Activated T-cell treated with anti-CD3 and anti-CD28 coated beads, Interleukin-2, amount 50 U/mL, for 4 hours (primary cell): Measurements from ENCODE around the gene HDHD3. TPM values are rescaled to one million over a fixed set of nuclear protein-coding genes. Genes with fewer than 3 reads are reported as not detected.

Source experiments
- ATAC-seq, 2 donors: fragments of 200-7000 bp; cut with Tn5 transposase; one replicate each; pipeline ENCODE4 v1.10.0; 2021
- DNase-seq: peaks from one replicate; pipeline ENCODE4 v3.0.0-alpha.2; 2020
- H3K27me3 Mint-ChIP-seq: one replicate; pipeline ENCODE4 v1.8.0; 2021; ENCODE audit warnings: low read depth, mixed read lengths
- H3K36me3 Mint-ChIP-seq: one replicate; pipeline ENCODE4 v1.8.0; 2022; ENCODE audit warnings: mixed read lengths; ENCODE audit not compliant: insufficient read depth
- H3K4me1 Mint-ChIP-seq: one replicate; pipeline ENCODE4 v1.8.0; 2021; ENCODE audit warnings: low read depth, mixed read lengths
- H3K4me3 Mint-ChIP-seq: one replicate; pipeline ENCODE4 v1.8.0; 2021; ENCODE audit warnings: mild to moderate bottlenecking, moderate library complexity, mixed read lengths
- H3K9me3 Mint-ChIP-seq: one replicate; pipeline ENCODE4 v1.8.0; 2021; ENCODE audit warnings: mixed read lengths
- total RNA-seq, 3 donors: library from RNA; stranded (reverse); gene quantifications; one replicate each; pipeline ENCODE4 v1.2.1, GENCODE V29; 2021

Gene HDHD3
- total RNA-seq, 3 donors from 2014 or later, result 7.1 to 14.4 (median 12.7) TPM

- Mint-ChIP-seq H3K4me1 (peaks cover 28% of the 10 kb centered on the region), H3K27me3 (no peaks in the 10 kb centered on the region), H3K36me3 (no peaks in the 10 kb centered on the region), H3K4me3 (no peak overlapping the region), H3K9me3 (no peaks in the 10 kb centered on the region)
- no peak for DNase-seq
- ATAC-seq, result no peak
These were observed 33.0 kb downstream of the HDHD3 start for GRCh38 chr9:113343732-113344231.

DNA sequence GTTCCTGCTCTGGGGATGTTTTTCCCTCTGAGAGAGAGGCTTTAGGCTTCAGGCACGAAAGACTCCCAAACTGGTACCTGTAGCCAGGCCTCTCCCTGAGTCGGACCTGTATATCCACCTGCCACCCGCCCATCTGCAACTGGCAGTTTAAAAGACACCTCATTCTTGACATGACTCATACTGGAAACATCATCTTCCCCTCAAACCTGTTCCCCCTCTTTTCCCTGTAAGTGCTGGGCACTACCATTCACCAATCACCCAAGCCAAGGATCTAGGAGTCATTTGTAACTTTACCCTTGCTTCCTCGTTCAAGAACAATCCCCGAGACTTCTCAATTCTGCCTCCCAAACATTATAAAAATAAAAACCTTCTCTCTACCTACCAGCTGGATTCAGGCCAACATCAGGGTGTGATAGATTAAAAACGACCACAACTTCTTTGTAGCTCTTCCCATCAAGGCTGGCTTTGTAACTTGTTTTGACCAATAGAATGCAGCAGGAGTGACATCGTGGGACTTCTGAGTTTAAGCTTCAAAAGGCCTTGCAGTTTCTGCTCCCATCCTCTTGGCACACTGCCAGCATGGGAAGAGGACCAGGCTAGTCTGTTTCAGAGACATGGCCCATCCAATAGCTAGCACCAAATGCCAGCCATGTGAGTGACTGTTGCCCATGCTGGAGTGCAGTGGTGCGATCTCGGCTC lies 34.9 kb downstream of the HDHD3 start:
- peaks cover 22% of the 10 kb centered on the region for H3K4me1 Mint-ChIP-seq
- H3K36me3 Mint-ChIP-seq, result no peaks in the 10 kb centered on the region
- peak overlapping the region; percentile 32 for H3K4me3 Mint-ChIP-seq
- DNase-seq (no peak), ATAC-seq (no peak)
- H3K27me3 Mint-ChIP-seq, result no peaks in the 10 kb centered on the region
- H3K9me3 Mint-ChIP-seq, result no peaks in the 10 kb centered on the region

DNA sequence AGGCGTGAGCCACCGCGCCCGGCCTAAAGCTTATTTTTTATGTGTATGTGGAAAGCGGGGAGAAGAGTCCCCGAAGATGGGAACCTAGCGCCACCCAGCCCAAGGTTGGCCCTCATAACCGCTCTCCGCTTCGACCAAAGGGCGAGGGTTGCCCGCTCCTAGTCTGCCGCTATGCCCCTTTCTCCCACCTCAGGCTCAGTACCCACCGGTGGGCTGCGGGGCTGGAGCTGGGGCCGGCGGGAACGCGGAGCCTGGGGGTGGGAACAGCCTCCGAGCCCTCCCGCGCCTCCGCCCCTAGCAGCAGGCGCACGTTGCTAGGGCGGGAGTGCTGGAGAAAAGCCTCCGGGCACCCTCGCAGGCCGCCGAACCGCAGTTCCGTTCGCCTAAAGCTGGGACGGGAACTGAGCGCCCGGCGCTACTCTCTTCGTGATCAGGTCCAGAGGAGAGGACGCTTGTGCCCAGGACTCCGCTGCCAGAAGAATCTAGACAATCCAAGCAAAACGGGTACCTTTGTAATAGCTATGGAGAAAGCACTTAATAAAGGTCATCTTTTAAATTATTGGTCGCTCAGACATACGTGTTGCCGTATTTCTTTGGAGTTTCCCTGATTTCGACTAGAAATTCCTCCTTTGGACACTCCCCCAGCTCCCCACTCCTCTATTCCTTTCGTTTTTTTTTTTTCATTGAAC lies 36.6 kb downstream of the HDHD3 start, which contains the start of gene WDR31:
Gene WDR31 (minus strand): TSS at position 265 of the 689 bp plus-strand sequence. CDS start 8,253 bp downstream, outside the sequence.
- H3K9me3 Mint-ChIP-seq, result no peaks in the 10 kb centered on the region
- peaks cover 20% of the 10 kb centered on the region for H3K4me1 Mint-ChIP-seq
- peak; percentile 78 for DNase-seq
- ATAC-seq, result peak; percentile 99
- H3K4me3 Mint-ChIP-seq, result peak within 1 kb of the TSS; percentile 80
- H3K27me3 Mint-ChIP-seq, result no peaks in the 10 kb centered on the region
- no peaks in the 10 kb centered on the region for H3K36me3 Mint-ChIP-seq

GRCh38 chr9:113337714-113338113 lies 39.1 kb downstream of the HDHD3 start:
- H3K36me3 Mint-ChIP-seq, result no peaks in the 10 kb centered on the region
- H3K27me3 Mint-ChIP-seq, result no peaks in the 10 kb centered on the region
- no peak overlapping the region for H3K4me3 Mint-ChIP-seq
- ATAC-seq, result no peak
- H3K9me3 Mint-ChIP-seq, result no peaks in the 10 kb centered on the region
- peaks cover 20% of the 10 kb centered on the region for H3K4me1 Mint-ChIP-seq
- DNase-seq, result no peak

- DNase-seq (no peak), ATAC-seq (no peak)
- H3K27me3 Mint-ChIP-seq, result no peaks in the 10 kb centered on the region
- H3K9me3 Mint-ChIP-seq, result no peaks in the 10 kb centered on the region
- H3K36me3 Mint-ChIP-seq, result no peaks in the 10 kb centered on the region
- H3K4me3 Mint-ChIP-seq, result no peak overlapping the region
- H3K4me1 Mint-ChIP-seq, result no peaks in the 10 kb centered on the region
These were observed 45.0 kb downstream of the HDHD3 start for GRCh38 chr9:113331780-113332179.

DNA sequence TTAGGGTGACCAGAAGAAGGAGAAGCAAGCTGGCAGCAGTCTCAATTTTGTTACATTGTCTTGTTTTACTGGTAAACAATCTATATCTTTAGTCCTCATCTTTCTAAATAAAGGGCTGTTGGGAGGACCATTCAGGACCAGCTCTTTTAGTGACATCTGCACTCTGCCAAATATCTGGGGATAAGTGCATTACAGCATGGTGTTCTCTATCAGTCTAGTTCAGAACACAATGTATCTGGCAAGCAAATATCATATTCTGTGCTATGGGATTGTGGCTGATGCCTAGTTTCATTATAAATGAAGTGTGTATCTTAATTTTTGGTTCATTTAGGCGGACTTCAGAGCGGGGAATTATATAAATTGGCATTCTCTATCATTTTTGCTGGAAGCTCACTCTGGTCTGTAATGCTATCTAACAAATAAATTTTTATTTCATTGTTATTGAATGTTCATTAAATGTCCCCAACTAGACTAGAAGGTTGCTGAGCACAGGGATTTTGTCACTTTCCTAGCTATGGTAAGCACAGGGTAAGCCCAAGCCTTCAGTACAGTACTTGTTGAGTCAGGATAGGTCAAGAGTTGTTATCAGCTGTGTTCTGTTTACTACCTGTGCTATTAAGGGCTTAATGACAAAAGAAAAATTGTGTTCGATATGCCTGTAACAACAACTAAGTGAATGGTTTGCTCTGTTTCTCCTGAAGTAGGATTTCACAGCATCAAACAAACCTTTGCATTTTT lies 48.6 kb downstream of the HDHD3 start:
- no peaks in the 10 kb centered on the region for H3K36me3 Mint-ChIP-seq
- no peaks in the 10 kb centered on the region for H3K9me3 Mint-ChIP-seq
- H3K27me3 Mint-ChIP-seq, result no peaks in the 10 kb centered on the region
- no peak for ATAC-seq
- no peak for DNase-seq
- no peaks in the 10 kb centered on the region for H3K4me1 Mint-ChIP-seq
- no peak overlapping the region for H3K4me3 Mint-ChIP-seq

DNA sequence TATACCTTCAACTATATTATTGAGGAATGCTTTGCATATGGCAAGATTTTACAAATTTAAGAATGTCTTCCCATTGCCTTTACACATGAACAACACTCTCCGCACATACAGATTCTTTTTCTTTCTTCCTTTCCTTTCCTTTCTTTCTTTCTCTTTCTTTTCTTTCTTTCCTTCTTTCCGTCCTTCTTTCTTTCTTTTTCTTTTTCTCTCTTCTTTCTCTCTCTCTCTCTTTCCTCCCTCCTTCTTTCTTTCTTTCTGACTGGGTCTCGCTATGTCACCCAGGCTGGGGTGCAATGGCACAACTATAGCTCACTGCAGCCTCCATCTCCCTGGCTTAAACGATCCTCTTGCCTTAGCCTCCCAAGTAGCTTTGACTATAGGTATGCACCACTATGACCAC lies 50.6 kb downstream of the HDHD3 start:
- no peak overlapping the region for H3K4me3 Mint-ChIP-seq
- H3K27me3 Mint-ChIP-seq, result no peaks in the 10 kb centered on the region
- ATAC-seq, result no peak
- no peaks in the 10 kb centered on the region for H3K36me3 Mint-ChIP-seq
- no peaks in the 10 kb centered on the region for H3K9me3 Mint-ChIP-seq
- no peaks in the 10 kb centered on the region for H3K4me1 Mint-ChIP-seq
- no peak for DNase-seq

Other genes starting within 250 kb of the HDHD3 start
- gene SLC31A2, start 226.0 kb downstream of the HDHD3 start, total RNA-seq, result 1 to 10 TPM; 3.2 to 3.5 (median 3.4) TPM
- gene FKBP15, start 155.7 kb downstream of the HDHD3 start, total RNA-seq, result 10 to 100 TPM; 23.8 to 25.9 (median 24.2) TPM
- gene SLC31A1, start 155.4 kb downstream of the HDHD3 start, total RNA-seq, result 10 to 100 TPM in 2 of 3 donors, 1 to 10 TPM in 1; 9.8 to 14.5 (median 14.2) TPM
- gene CDC26, start 101.4 kb downstream of the HDHD3 start, total RNA-seq, result 10 to 100 TPM; 53.7 to 64.8 (median 60.3) TPM
- gene PRPF4, start 101.3 kb downstream of the HDHD3 start, total RNA-seq, result 10 to 100 TPM; 63.8 to 70.8 (median 65.1) TPM
- under 1 TPM in 1 of 3 donors, not detected in 2; 0.37 TPM for gene RNF183, start 73.6 kb downstream of the HDHD3 start, total RNA-seq
- gene WDR31, start 36.7 kb downstream of the HDHD3 start, total RNA-seq, result 1 to 10 TPM in 1 of 3 donors, under 1 TPM in 2; 0.48 to 1.4 (median 0.73) TPM
- 1 to 10 TPM in 1 of 3 donors, under 1 TPM in 2; 0.60 to 1.8 (median 0.87) TPM for gene BSPRY, start 27.4 kb downstream of the HDHD3 start, total RNA-seq
- gene ALAD, start 24.3 kb upstream of the HDHD3 start, total RNA-seq, result 10 to 100 TPM; 17.9 to 18.4 (median 18.2) TPM
- gene POLE3, start 33.7 kb upstream of the HDHD3 start, total RNA-seq, result 100 to 1,000 TPM in 2 of 3 donors, 10 to 100 TPM in 1; 97.5 to 111 (median 106) TPM
- 1 to 10 TPM in 2 of 3 donors, under 1 TPM in 1; 0.57 to 1.4 (median 1.1) TPM for gene C9orf43, start 33.8 kb upstream of the HDHD3 start, total RNA-seq
- 10 to 100 TPM; 51.4 to 65.9 (median 63.5) TPM for gene RGS3, start 86.7 kb upstream of the HDHD3 start, total RNA-seq